ENCODE measurements around the gene DAAM2.

DNA sequence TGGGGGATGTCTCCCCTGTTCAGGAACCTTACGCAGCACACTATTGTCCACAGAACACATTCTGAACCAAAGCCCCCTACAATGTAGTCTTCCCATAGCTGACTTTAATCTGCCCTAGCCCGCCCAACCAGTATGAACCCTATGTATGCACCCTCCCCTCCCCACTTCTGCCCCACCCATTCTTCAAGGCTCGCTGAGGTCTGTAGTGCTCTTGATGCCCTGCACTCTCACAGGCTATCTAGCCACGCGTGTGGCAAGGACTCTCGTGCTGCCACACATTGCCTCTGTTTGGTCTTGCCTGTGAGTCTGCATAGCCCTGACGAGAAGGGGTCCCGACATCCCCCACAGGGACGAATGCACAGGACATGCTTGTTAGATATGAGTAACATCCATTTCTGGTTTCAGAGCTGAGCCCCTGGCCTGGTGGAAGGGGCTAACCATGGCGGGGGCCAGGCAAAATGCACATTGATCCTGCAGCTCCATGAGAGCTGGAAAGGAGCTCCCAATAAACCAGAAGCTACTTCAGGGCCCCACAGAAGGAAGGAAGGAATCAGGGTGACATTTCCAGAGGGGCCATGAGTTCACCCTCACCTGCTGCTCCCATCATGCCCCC, 119.4 kb downstream of the DAAM2 start:
- no peak for TF ChIP-seq POLR2AphosphoS5 (IDR thresholded peaks at IDR 0.05)
- TF ChIP-seq, protein P1, sequence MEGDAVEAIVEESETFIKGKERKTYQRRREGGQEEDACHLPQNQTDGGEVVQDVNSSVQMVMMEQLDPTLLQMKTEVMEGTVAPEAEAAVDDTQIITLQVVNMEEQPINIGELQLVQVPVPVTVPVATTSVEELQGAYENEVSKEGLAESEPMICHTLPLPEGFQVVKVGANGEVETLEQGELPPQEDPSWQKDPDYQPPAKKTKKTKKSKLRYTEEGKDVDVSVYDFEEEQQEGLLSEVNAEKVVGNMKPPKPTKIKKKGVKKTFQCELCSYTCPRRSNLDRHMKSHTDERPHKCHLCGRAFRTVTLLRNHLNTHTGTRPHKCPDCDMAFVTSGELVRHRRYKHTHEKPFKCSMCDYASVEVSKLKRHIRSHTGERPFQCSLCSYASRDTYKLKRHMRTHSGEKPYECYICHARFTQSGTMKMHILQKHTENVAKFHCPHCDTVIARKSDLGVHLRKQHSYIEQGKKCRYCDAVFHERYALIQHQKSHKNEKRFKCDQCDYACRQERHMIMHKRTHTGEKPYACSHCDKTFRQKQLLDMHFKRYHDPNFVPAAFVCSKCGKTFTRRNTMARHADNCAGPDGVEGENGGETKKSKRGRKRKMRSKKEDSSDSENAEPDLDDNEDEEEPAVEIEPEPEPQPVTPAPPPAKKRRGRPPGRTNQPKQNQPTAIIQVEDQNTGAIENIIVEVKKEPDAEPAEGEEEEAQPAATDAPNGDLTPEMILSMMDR (IDR thresholded peaks at IDR 0.05), result no peak

Measured in stomach (tissue), 4 donors.